Measurements from ENCODE around the gene KIF26A. TPM values are rescaled to one million over a fixed set of nuclear protein-coding genes. Genes with fewer than 3 reads are reported as not detected.
A peak's percentile ranks its signal among the peaks of the same experiment; 100 is the strongest.

The KIF26A gene
- total RNA-seq, 1 donor from 2014 or later = 4.4 TPM

GRCh38 chr14:104137297-104138097 is 890 bp upstream of the KIF26A start:
- intact Hi-C loops (cut with DNase I) = no loop called here
- Histone ChIP-seq H3K4me1 (peaks cover 29% of the 10 kb centered on the region), H3K4me3 (peak overlapping the region; percentile 62), H3K9me3 (no peaks in the 10 kb centered on the region), H3K36me3 (no peaks in the 10 kb centered on the region), H3K27me3 (ENCODE audit: low read depth) (peaks cover 68% of the 10 kb centered on the region), H3K27ac (peak overlapping the region; percentile 18)
- peak; percentile 71 for DNase-seq
- ATAC-seq = peak; percentile 88 to 90
- peak; percentile 93 for TF ChIP-seq CTCF (IDR thresholded peaks at IDR 0.05)

DNA sequence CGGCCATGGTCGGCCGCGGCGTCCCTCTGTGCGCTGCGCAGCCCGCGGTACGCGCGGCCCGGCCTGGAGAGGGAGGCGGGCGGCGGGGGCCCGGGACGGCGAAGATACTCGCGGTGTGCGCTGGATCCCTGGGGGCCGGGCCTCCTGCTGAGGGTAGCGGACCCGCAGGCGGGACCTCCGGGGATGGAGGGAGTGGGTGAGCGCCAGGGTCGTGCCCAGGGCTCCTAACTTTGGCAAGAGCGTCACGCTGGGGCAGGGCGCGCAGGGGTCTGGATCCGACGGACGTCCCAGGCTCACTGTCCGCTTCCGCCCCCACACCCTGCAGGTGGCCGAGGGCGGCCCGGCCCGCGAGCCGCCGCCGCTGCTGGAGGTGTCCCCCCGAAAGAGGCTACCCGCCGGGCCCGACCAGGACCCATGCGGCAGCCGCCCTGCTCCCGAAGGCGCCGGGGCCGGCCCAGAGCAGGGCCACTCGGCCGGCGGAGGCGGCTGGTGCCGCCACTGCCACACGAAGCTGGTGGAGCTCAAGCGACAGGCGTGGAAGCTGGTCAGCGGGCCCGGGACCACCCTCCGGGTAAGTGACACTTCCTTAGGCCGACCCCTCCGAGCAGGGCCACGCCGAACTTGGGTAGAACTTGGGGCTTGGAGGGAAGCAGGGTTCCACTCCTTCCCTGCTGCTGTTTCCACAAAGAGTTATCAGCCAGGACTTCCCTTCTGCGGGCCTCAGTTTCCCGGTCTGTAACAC is 502 bp downstream of the KIF26A start:
- peaks cover 29% of the 10 kb centered on the region for H3K4me1 ChIP-seq
- peak in 1 of 2 donors; percentile 1 for ATAC-seq
- peaks cover 57% of the 10 kb centered on the region for H3K27me3 ChIP-seq (ENCODE audit: low read depth)
- peak overlapping the region; percentile 62 for H3K4me3 ChIP-seq
- intact Hi-C loops (cut with DNase I) = no loop called here
- TF ChIP-seq CTCF (IDR thresholded peaks at IDR 0.05) = no peak
- no peaks in the 10 kb centered on the region for H3K36me3 ChIP-seq
- peak overlapping the region; percentile 18 for H3K27ac ChIP-seq
- no peaks in the 10 kb centered on the region for H3K9me3 ChIP-seq
- peak; percentile 45 for DNase-seq

DNA sequence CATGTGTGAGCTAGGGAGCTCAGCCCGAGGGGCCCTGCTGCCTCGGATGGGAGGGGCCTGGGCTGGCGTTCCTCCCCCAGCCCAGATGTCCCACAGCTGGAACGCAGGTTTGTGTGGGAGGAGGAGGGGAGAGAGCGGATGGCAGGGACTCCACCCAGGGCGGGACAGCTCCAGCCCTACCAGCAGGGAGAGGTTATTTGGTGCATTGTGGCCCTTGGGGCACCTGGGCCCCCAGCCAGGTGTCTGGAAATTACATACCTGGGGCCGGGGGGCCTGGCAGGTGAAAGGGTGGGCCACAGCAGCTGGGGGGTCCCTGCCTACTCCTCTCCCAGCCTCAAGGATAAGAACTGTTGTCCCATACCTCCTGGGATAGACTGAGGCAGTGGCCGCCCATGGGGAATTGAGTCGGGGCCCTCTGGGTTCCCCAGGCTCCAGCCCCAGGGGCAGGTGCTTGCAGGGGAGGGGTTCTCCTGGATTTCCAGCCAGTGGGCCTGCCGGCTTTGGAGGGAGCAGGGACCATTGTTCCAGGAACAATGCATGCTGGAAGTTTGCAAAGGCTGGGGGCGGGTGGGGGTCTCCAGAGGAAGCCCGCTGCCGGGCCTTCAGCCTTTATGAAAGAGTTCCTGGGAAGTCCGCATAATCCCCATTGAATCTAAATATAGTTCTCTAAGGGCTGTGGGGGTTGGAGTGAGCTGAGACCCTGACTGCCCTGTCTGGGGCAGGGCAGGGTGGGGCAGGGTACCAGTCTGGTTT is 1.2 kb downstream of the KIF26A start:
- peak; percentile 41 for DNase-seq
- H3K4me3 ChIP-seq = peak overlapping the region; percentile 62
- peaks cover 29% of the 10 kb centered on the region for H3K4me1 ChIP-seq
- H3K36me3 ChIP-seq = no peaks in the 10 kb centered on the region
- no peak overlapping the region for H3K27ac ChIP-seq
- no peaks in the 10 kb centered on the region for H3K9me3 ChIP-seq
- TF ChIP-seq CTCF (IDR thresholded peaks at IDR 0.05) = no peak
- intact Hi-C loops (cut with DNase I) = no loop called here
- H3K27me3 ChIP-seq (ENCODE audit: low read depth) = peaks cover 50% of the 10 kb centered on the region
- no peak for ATAC-seq

GRCh38 chr14:104140213-104140462 is 1.8 kb downstream of the KIF26A start:
- intact Hi-C loops (cut with DNase I) = no loop called here
- Histone ChIP-seq H3K4me1 (peaks cover 29% of the 10 kb centered on the region), H3K4me3 (peak overlapping the region; percentile 62), H3K36me3 (no peaks in the 10 kb centered on the region), H3K27ac (no peak overlapping the region), H3K27me3 (ENCODE audit: low read depth) (peaks cover 45% of the 10 kb centered on the region), H3K9me3 (no peaks in the 10 kb centered on the region)
- ATAC-seq (no peak), DNase-seq (no peak)
- TF ChIP-seq CTCF (IDR thresholded peaks at IDR 0.05) = no peak

- Histone ChIP-seq H3K4me1 (peaks cover 23% of the 10 kb centered on the region), H3K9me3 (no peaks in the 10 kb centered on the region), H3K27me3 (ENCODE audit: low read depth) (peaks cover 39% of the 10 kb centered on the region), H3K27ac (no peak overlapping the region), H3K36me3 (no peaks in the 10 kb centered on the region), H3K4me3 (peak overlapping the region; percentile 62)
- no peak for TF ChIP-seq CTCF (IDR thresholded peaks at IDR 0.05)
- no peak for ATAC-seq
- peak; percentile 42 for DNase-seq
- intact Hi-C loops (cut with DNase I) = no loop called here
Observed at GRCh38 chr14:104140463-104141331, 2.3 kb downstream of the KIF26A start.

Data from lower lobe of right lung (tissue), 2 donors.